Transverse colon (tissue), 4 donors: ENCODE data around the gene CREBBP.

Experiments used
- CTCF ChIP-seq, 5 experiments: fragments of 200-600 bp in 3 of 5; fragments of 450-650 bp in 2 of 5; sonication (generic) in 3 of 5; IDR thresholded peaks; 1 replicate in 2 of 5; 2 replicates in 3 of 5; pipeline ENCODE4 v1.5.1; 2016 to 2017; ENCODE audit warnings: antibody characterized with exemption in 5 of 5, inconsistent platforms in 3 of 5, mild to moderate bottlenecking in 2 of 5, moderate library complexity in 1 of 5
- EP300 ChIP-seq: sonication (generic); formaldehyde crosslinking; IDR thresholded peaks from one replicate; pipeline ENCODE4 v1.6.1; 2017; ENCODE audit warnings: antibody characterized with exemption, low read depth
- POLR2A ChIP-seq: fragments of 450-650 bp; IDR thresholded peaks from one replicate; pipeline ENCODE4 v1.6.1; 2016; ENCODE audit warnings: antibody characterized with exemption, mild to moderate bottlenecking, moderate library complexity
- POLR2AphosphoS5 ChIP-seq, 3 donors: sonication (generic); formaldehyde crosslinking; IDR thresholded peaks; one replicate each; pipeline ENCODE4 v1.6.1; 2016; ENCODE audit warnings: antibody characterized with exemption in 3 of 3

- TF ChIP-seq POLR2AphosphoS5 (IDR thresholded peaks at IDR 0.05) (no peak), CTCF (IDR thresholded peaks at IDR 0.05) (no peak), EP300 (no peak), POLR2A (no peak)
Observed at GRCh38 chr16:3694051-3694450, 186.5 kb downstream of the CREBBP start.
